ENCODE results near the gene CCL19. TPM values are rescaled to one million over a fixed set of nuclear protein-coding genes. Genes with fewer than 3 reads are reported as not detected.

Gene CCL19
- polyA plus RNA-seq, 1 of the 3 experiments (the other 2 are of a cell fraction) = not detected

DNA sequence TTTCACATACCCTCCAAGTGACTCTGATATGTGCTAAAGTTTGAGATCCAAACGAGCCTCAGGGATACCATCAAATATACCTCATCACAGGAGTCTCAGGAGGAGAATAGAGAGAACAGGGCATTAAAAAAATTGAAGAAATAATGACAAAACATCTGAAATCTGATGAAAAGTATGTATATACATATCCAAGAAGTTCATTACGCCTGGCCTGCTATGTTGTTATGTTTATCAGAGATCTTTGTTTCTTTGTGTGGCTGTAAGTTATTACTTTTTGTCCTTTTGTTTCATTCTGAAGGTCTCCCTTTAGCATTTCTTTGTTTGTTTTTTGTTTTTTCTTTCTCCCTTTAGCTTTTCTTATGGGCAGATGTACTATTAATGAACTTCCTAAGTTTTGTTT is 2.5 kb upstream of the CCL19 start:
- Histone ChIP-seq H2AFZ (ENCODE audit: low read depth) (no peak overlapping the region), H3F3A (replicated peaks; ENCODE audit: insufficient read depth) (no peaks in the 10 kb centered on the region), H3K79me2 (ENCODE audit: insufficient read depth) (no peaks in the 10 kb centered on the region), H3K9me3 (no peaks in the 10 kb centered on the region), H3K27me3 (ENCODE audit: insufficient read depth) (no peaks in the 10 kb centered on the region), H4K20me1 (ENCODE audit: insufficient read depth) (no peaks in the 10 kb centered on the region), H3K4me1 (ENCODE audit: control insufficient read depth in 1 of 2, insufficient read depth in 2 of 2, low read depth in 1 of 2, low read length in 1 of 2) (no peaks in the 10 kb centered on the region; a peak in 1 of 4 replicates), H3K9ac (no peak overlapping the region), H3K27ac (ENCODE audit: low read depth in 2 of 2, low read length in 1 of 2) (no peak overlapping the region), H3K4me2 (no peak overlapping the region), H3K4me3 (ENCODE audit: low read depth in 2 of 2, low read length in 1 of 2) (no peak overlapping the region), H3K9me2 (no peaks in the 10 kb centered on the region), H3K36me3 (replicated peaks in 1 of 2; ENCODE audit: control insufficient read depth in 1 of 2, insufficient read depth in 2 of 2, low read length in 1 of 2) (no peaks in the 10 kb centered on the region)
- whole genome bisulfite sequencing (ENCODE audit: low lambda C conversion rate) = 23% methylated on average over 2 of the region's 2 CpGs
- POLR2A ChIA-PET = no interaction called here
- TF ChIP-seq GATA2 (CRISPR knock-in tag; IDR thresholded peaks at IDR 0.05) (no peak), NFIC (IDR thresholded peaks at IDR 0.05; ENCODE audit: borderline replicate concordance) (no peak), RCOR1 (IDR thresholded peaks at IDR 0.05; ENCODE audit: low read length) (no peak), JUND (IDR thresholded peaks at IDR 0.05) (no peak), MXI1 (IDR thresholded peaks at IDR 0.05; ENCODE audit: low read depth, low read length) (no peak), FOSL2 (IDR thresholded peaks at IDR 0.05; ENCODE audit: borderline replicate concordance, low read depth) (no peak), RFX5 (IDR thresholded peaks at IDR 0.05; ENCODE audit: low read length) (no peak)
- TF ChIP-seq, protein P1, sequence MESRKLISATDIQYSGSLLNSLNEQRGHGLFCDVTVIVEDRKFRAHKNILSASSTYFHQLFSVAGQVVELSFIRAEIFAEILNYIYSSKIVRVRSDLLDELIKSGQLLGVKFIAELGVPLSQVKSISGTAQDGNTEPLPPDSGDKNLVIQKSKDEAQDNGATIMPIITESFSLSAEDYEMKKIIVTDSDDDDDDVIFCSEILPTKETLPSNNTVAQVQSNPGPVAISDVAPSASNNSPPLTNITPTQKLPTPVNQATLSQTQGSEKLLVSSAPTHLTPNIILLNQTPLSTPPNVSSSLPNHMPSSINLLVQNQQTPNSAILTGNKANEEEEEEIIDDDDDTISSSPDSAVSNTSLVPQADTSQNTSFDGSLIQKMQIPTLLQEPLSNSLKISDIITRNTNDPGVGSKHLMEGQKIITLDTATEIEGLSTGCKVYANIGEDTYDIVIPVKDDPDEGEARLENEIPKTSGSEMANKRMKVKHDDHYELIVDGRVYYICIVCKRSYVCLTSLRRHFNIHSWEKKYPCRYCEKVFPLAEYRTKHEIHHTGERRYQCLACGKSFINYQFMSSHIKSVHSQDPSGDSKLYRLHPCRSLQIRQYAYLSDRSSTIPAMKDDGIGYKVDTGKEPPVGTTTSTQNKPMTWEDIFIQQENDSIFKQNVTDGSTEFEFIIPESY (IDR thresholded peaks at IDR 0.05; ENCODE audit: borderline replicate concordance, low read depth) = no peak
- TF ChIP-seq, protein P2, sequence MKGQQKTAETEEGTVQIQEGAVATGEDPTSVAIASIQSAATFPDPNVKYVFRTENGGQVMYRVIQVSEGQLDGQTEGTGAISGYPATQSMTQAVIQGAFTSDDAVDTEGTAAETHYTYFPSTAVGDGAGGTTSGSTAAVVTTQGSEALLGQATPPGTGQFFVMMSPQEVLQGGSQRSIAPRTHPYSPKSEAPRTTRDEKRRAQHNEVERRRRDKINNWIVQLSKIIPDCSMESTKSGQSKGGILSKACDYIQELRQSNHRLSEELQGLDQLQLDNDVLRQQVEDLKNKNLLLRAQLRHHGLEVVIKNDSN (IDR thresholded peaks at IDR 0.05; ENCODE audit: borderline replicate concordance, low read depth) = no peak
- CTCF ChIA-PET = interaction anchor here (1.3 to 2.2 kb wide), 2 partner anchors 9 to 29 kb away, joined by 5 to 6 read pairs; no protein-coding TSS in a partner anchor
- DNase-seq = no peak

DNA sequence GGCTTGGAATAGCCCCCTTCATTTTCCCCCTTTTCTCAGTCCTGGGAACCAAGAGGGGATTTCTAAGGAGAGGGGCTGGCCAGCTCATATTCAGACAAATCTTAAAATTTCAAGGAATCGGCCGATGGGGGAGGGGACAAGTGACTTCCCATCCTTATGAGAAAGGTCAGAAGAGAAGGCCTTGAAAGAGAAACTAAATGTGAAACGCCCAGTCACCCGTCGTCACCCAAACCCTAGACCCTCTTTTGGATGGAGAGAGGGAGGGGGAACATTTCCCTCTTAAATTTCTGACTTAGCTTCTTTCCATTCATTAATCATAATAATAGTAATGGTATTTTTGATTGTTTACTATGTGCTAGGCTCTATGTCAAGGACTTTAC is 850 bp upstream of the CCL19 start:
- no peak for DNase-seq
- no peak for TF ChIP-seq JUND (IDR thresholded peaks at IDR 0.05)
- TF ChIP-seq NRF1 (IDR thresholded peaks at IDR 0.05; ENCODE audit: low read depth, low read length) = no peak
- no peak for TF ChIP-seq TAF1 (IDR thresholded peaks at IDR 0.05; ENCODE audit: borderline replicate concordance, low read depth, low read length)
- TF ChIP-seq FOSL2 (IDR thresholded peaks at IDR 0.05; ENCODE audit: borderline replicate concordance, low read depth) = no peak
- TF ChIP-seq, protein P3, sequence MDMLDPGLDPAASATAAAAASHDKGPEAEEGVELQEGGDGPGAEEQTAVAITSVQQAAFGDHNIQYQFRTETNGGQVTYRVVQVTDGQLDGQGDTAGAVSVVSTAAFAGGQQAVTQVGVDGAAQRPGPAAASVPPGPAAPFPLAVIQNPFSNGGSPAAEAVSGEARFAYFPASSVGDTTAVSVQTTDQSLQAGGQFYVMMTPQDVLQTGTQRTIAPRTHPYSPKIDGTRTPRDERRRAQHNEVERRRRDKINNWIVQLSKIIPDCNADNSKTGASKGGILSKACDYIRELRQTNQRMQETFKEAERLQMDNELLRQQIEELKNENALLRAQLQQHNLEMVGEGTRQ (IDR thresholded peaks at IDR 0.05; ENCODE audit: borderline replicate concordance, low read depth, low read length) = no peak
- TF ChIP-seq, protein P4, sequence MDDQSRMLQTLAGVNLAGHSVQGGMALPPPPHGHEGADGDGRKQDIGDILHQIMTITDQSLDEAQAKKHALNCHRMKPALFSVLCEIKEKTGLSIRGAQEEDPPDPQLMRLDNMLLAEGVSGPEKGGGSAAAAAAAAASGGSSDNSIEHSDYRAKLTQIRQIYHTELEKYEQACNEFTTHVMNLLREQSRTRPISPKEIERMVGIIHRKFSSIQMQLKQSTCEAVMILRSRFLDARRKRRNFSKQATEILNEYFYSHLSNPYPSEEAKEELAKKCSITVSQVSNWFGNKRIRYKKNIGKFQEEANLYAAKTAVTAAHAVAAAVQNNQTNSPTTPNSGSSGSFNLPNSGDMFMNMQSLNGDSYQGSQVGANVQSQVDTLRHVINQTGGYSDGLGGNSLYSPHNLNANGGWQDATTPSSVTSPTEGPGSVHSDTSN (IDR thresholded peaks at IDR 0.05) = no peak
- no peaks in the 10 kb centered on the region for H3F3A ChIP-seq (replicated peaks; ENCODE audit: insufficient read depth)
- H3K4me2 ChIP-seq = no peak overlapping the region
- no peaks in the 10 kb centered on the region for H3K79me2 ChIP-seq (ENCODE audit: insufficient read depth)
- H3K9ac ChIP-seq = no peak overlapping the region
- H3K9me2 ChIP-seq = no peaks in the 10 kb centered on the region
- H3K36me3 ChIP-seq (replicated peaks in 1 of 2; ENCODE audit: control insufficient read depth in 1 of 2, insufficient read depth in 2 of 2, low read length in 1 of 2) = no peaks in the 10 kb centered on the region
- POLR2A ChIA-PET = interaction anchor here (0.6 kb wide), 1 partner anchor 38 kb away, joined by 3 read pairs; no protein-coding TSS in a partner anchor
- WGBS (ENCODE audit: low lambda C conversion rate) = 77% methylated on average over 5 of the region's 5 CpGs
- no peaks in the 10 kb centered on the region for H3K27me3 ChIP-seq (ENCODE audit: insufficient read depth)
- H3K27ac ChIP-seq (ENCODE audit: low read depth in 2 of 2, low read length in 1 of 2) = no peak overlapping the region
- H3K4me1 ChIP-seq (ENCODE audit: control insufficient read depth in 1 of 2, insufficient read depth in 2 of 2, low read depth in 1 of 2, low read length in 1 of 2) = no peaks in the 10 kb centered on the region; a peak in 1 of 4 replicates
- H4K20me1 ChIP-seq (ENCODE audit: insufficient read depth) = no peaks in the 10 kb centered on the region
- no peaks in the 10 kb centered on the region for H3K9me3 ChIP-seq
- H3K4me3 ChIP-seq (ENCODE audit: low read depth in 2 of 2, low read length in 1 of 2) = no peak overlapping the region
- H2AFZ ChIP-seq (ENCODE audit: low read depth) = no peak overlapping the region
- CTCF ChIA-PET = interaction anchor here (1.0 to 3.1 kb wide), 3 partner anchors 10 to 27 kb away, joined by 3 to 26 read pairs (median 10); no protein-coding TSS in a partner anchor

Measured in SK-N-SH (cell line).